Amygdala (tissue), 56 donors: ENCODE data around the gene ARHGAP22.

Experiments used
- DNase-seq, 56 donors: peaks; one replicate each; lab custom pipeline; 2025; lab: John Stamatoyannopoulos, UW

The ARHGAP22 gene

GRCh38 chr10:48503293-48503911, 101.5 kb downstream of the ARHGAP22 start:
- DNase-seq, result no peak

GRCh38 chr10:48502791-48503190, 102.1 kb downstream of the ARHGAP22 start:
- no peak for DNase-seq

- no peak for DNase-seq
Observed at GRCh38 chr10:48501787-48502771, 102.8 kb downstream of the ARHGAP22 start.

DNA sequence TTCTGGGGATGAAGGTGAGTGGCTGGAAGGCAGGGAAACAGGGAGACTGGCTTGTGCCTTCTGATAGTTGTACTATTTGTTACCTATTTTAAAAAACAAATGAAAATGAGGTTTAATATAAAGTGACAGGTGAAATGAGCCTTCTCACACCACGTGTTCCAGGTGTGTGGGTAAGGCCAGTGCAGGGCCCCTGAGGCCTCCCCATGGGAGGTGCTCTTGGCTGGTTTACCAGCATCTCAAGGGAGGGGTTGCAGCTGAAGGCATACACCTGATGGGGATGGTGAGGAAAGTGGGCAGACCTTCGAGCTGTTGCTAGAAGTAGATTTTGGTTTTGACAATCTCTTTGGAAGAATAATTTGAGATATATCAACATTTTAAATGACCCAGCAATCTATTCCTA, 103.6 kb downstream of the ARHGAP22 start:
- DNase-seq, result no peak

DNA sequence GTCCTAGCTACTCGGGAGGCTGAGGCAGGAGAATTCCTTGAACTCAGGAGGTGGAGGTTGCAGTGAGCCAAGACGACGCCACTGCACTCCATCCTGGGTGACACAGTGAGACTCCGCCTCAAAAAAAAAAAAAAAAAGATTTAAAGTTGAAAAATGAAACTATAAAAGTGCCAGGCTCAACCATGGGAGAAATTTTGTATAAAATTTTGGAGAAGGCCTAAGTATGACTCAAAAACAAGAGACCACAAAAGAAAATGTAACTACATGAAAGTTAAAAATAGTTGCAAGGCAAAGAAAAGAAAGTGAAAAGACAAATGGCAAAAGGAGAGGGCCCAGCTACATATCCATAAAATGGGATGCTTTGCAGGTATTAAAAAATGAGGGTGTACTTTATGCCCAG, 104.1 kb downstream of the ARHGAP22 start:
- DNase-seq, result no peak

DNA sequence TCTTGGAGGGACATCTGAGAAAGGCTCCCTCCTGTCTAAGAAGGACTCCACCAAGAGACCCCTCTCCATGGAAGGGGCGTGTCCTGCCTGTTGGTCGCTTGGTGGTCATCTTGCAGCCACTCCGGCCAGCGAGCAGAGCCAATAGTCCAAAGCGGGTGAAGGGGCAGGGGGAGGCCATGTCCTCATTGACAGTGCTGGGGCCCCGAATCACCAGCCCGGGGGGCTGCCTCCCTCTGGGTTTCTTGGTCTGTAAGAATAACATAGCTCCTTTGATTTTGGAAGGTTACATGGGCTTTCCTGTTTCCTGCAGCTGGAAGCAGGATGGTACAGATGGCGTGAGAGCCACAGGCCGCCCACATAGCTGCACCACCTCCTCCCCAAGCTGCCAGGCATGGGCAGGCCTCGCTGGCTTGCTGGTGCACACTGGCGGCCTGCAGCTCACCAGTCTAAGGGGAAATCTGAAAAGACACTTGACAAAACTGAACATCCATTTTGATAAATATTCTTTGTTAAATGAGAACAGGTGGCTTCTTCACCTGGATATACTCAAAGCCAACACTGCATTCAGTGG, 105.8 kb downstream of the ARHGAP22 start:
- peak in 4 of 56 donors; percentile 18 to 35 (median 26) for DNase-seq

GRCh38 chr10:48497780-48498770, 106.8 kb downstream of the ARHGAP22 start:
- DNase-seq, result no peak

- DNase-seq, result peak in 1 of 56 donors; percentile 40
Observed at GRCh38 chr10:48496831-48497779, 107.8 kb downstream of the ARHGAP22 start.

- no peak for DNase-seq
Observed at GRCh38 chr10:48496105-48496830, 108.6 kb downstream of the ARHGAP22 start.

GRCh38 chr10:48495282-48496045, 109.4 kb downstream of the ARHGAP22 start:
- no peak for DNase-seq

DNA sequence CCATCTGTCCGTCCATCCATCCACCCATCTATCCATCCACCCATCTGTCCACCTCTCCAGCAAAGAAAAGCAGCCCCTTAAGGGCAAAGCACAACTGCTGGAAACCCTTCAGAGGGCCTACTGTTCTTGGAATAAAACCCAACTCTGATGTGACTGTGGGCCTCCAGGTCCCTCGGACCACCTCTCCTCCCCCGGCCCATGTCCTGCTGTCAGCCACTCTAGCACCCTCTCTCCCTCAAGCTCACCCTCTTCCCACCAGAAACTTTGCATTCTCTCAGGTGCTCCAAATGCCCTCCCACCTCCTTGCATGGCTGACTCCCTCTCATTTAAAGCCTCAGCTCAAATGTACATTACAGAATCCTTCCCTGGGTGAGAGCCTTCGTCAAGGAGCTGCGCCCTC, 110.3 kb downstream of the ARHGAP22 start:
- DNase-seq, result no peak

GRCh38 chr10:48494073-48494472, 110.8 kb downstream of the ARHGAP22 start:
- no peak for DNase-seq

- no peak for DNase-seq
Observed at GRCh38 chr10:48493083-48493871, 111.6 kb downstream of the ARHGAP22 start.

- no peak for DNase-seq
Observed at GRCh38 chr10:48492201-48492600, 112.7 kb downstream of the ARHGAP22 start.

- DNase-seq, result peak in 12 of 56 donors; percentile 30 to 61 (median 44)
Observed at GRCh38 chr10:48491392-48492139, 113.3 kb downstream of the ARHGAP22 start.

- DNase-seq, result no peak
Observed at GRCh38 chr10:48490946-48491345, 113.9 kb downstream of the ARHGAP22 start.
